Measurements from ENCODE around the gene BUD13. TPM values are rescaled to one million over a fixed set of nuclear protein-coding genes. Genes with fewer than 3 reads are reported as not detected.

The BUD13 gene
- total and polyA plus RNA-seq, 2 of the 4 experiments (the other 2 are of a cell fraction) = 11.2 to 14.0 TPM

GRCh38 chr11:116701876-116702275, 70.9 kb downstream of the BUD13 start:
- dilution Hi-C loops (cut with HindIII; ENCODE audit: low sequenced_read_pairs, unreplicated experiment) = no loop called here
- POLR2A ChIA-PET (ENCODE audit: unreplicated experiment) = no interaction called here
- WGBS, 2 experiments (ENCODE audit: extremely low coverage in 2 of 2, insufficient read length in 1 of 2) = no CpG with 5 or more reads among the region's 2 CpGs

More at GRCh38 chr11:116701876-116702275, 70.9 kb downstream of the BUD13 start:
- Histone ChIP-seq H3K4me3 (ENCODE audit: insufficient read depth, low read depth, low read length) (no peak overlapping the region), H2BK20ac (ENCODE audit: low read depth, low read length) (no peak overlapping the region), H2BK5ac (ENCODE audit: low read depth, low read length, poor library complexity, severe bottlenecking) (no peak overlapping the region), H2AK5ac (ENCODE audit: low read depth, low read length) (no peak overlapping the region), H3K4me2 (ENCODE audit: low read depth, low read length) (no peak overlapping the region), H2BK120ac (ENCODE audit: low read depth, low read length) (no peak overlapping the region), H3K79me1 (ENCODE audit: low read depth in 1 of 2, low read length in 2 of 2) (no peaks in the 10 kb centered on the region), H3K9ac (ENCODE audit: low read depth, low read length) (no peak overlapping the region), H3K36me3 (ENCODE audit: control insufficient read depth, insufficient read depth, low read length) (no peaks in the 10 kb centered on the region), H3K18ac (ENCODE audit: low read depth, low read length) (no peak overlapping the region), H3K9me3 (ENCODE audit: control insufficient read depth, insufficient read depth, low read length) (no peaks in the 10 kb centered on the region), H4K8ac (ENCODE audit: low read depth in 2 of 2, low read length in 2 of 2) (no peak overlapping the region), H3K27ac (ENCODE audit: insufficient read depth, low read length) (no peak overlapping the region), H3K4ac (ENCODE audit: low read depth, low read length) (no peak overlapping the region), H4K20me1 (ENCODE audit: insufficient read depth, low read length) (no peaks in the 10 kb centered on the region; the same call in 1 of the 2 replicates), H2AFZ (replicated peaks; ENCODE audit: low read length, poor library complexity) (no peak overlapping the region), H2BK15ac (ENCODE audit: low read depth, low read length) (no peak overlapping the region), H4K5ac (ENCODE audit: low read depth, low read length) (no peak overlapping the region), H3K23ac (ENCODE audit: low read depth, low read length) (no peak overlapping the region), H2AK9ac (replicated peaks; ENCODE audit: low read depth, low read length, poor library complexity) (no peak overlapping the region), H3K9me1 (ENCODE audit: insufficient read depth, low read length) (no peaks in the 10 kb centered on the region), H3K56ac (ENCODE audit: extremely low read depth, insufficient read depth, low read length) (no peak overlapping the region), H3K4me1 (ENCODE audit: control insufficient read depth, insufficient read depth, low read length) (no peaks in the 10 kb centered on the region), H3K27me3 (ENCODE audit: control insufficient read depth, insufficient read depth, low read length) (peaks cover 17% of the 10 kb centered on the region), H4K91ac (ENCODE audit: insufficient read depth, low read depth, low read length) (no peak overlapping the region), H3K14ac (replicated peaks; ENCODE audit: low read depth, low read length) (no peak overlapping the region)
- CTCF ChIA-PET = interaction anchor here (0.7 kb wide), 1 partner anchor 149 kb away, joined by 3 read pairs; no protein-coding TSS in a partner anchor
- BruUV-seq (replicated peaks) = no TSS peak
- ATAC-seq (ENCODE audit: low read depth) (no peak), DNase-seq (no peak)
- in situ Hi-C loops (cut with MboI; ENCODE audit: low sequenced_read_pairs) = no loop called here
- TF ChIP-seq RAD21 (IDR thresholded peaks at IDR 0.05; ENCODE audit: low read length) (no peak), NFE2L2 (IDR thresholded peaks at IDR 0.05; ENCODE audit: low read depth, low read length) (no peak), CHD1 (IDR thresholded peaks at IDR 0.05; ENCODE audit: low read depth, low read length) (no peak), FOS (IDR thresholded peaks at IDR 0.05; ENCODE audit: low read depth, low read length) (no peak), POLR2A (IDR thresholded peaks at IDR 0.05; ENCODE audit: low read depth, low read length) (no peak)
- intact Hi-C loops (cut with micrococcal nuclease) = no loop called here

Data from IMR-90 (cell line).